Muscle layer of colon (tissue), 2 donors: ENCODE data around the gene RRP7A.
"Not testable (repeated sequence)": the region's sequence is repeated elsewhere in the genome, so short reads cannot be mapped to it uniquely, and the experiment has no call there.

Experiments used
- H3K27ac ChIP-seq: one replicate; pipeline ENCODE4 v1.7.0; 2013; ENCODE audit warnings: low read depth, mild to moderate bottlenecking, low read length, moderate library complexity
- H3K27me3 ChIP-seq, 2 donors: one replicate each; pipeline ENCODE4 v1.7.0; 2013; ENCODE audit warnings: low read length in 2 of 2, mild to moderate bottlenecking in 2 of 2; ENCODE audit not compliant: insufficient read depth in 2 of 2, control insufficient read depth in 1 of 2
- H3K36me3 ChIP-seq: one replicate; pipeline ENCODE4 v1.7.0; 2013; ENCODE audit warnings: mild to moderate bottlenecking, low read length; ENCODE audit not compliant: insufficient read depth
- H3K4me1 ChIP-seq: one replicate; pipeline ENCODE4 v1.7.0; 2013; ENCODE audit warnings: mild to moderate bottlenecking, low read length; ENCODE audit not compliant: insufficient read depth
- H3K4me3 ChIP-seq, 2 donors: one replicate each; pipeline ENCODE4 v1.7.0; 2013; ENCODE audit warnings: low read length in 2 of 2, low read depth in 1 of 2, mild to moderate bottlenecking in 1 of 2, moderate library complexity in 1 of 2
- H3K9ac ChIP-seq: one replicate; pipeline ENCODE4 v1.7.0; 2013; ENCODE audit warnings: low read length
- H3K9me3 ChIP-seq: one replicate; pipeline ENCODE4 v1.7.0; 2013; ENCODE audit warnings: mild to moderate bottlenecking, low read length
- donor health status: abdominal sarcoma.
- donor health status: Adenocarcinoma of cecum.

Gene RRP7A

GRCh38 chr22:42552294-42552647, 32.7 kb upstream of the RRP7A start:
- not testable (repeated sequence) for H3K9me3 ChIP-seq, H3K27me3 ChIP-seq, H3K27ac ChIP-seq, H3K9ac ChIP-seq, H3K36me3 ChIP-seq, H3K4me3 ChIP-seq, H3K4me1 ChIP-seq

GRCh38 chr22:42549331-42550060, 29.9 kb upstream of the RRP7A start:
- Histone ChIP-seq H3K36me3 (no peaks in the 10 kb centered on the region), H3K9me3 (no peaks in the 10 kb centered on the region), H3K27me3 (no peaks in the 10 kb centered on the region), H3K27ac (no peak overlapping the region), H3K9ac (no peak overlapping the region), H3K4me1 (peaks cover 7% of the 10 kb centered on the region), H3K4me3 (no peak overlapping the region)

- no peak overlapping the region for H3K4me3 ChIP-seq
These were observed 29.2 kb upstream of the RRP7A start for GRCh38 chr22:42548597-42549330.

GRCh38 chr22:42548126-42548525, 28.5 kb upstream of the RRP7A start:
- H3K9me3 ChIP-seq, H3K4me3 ChIP-seq, H3K27ac ChIP-seq, H3K9ac ChIP-seq, H3K27me3 ChIP-seq, H3K4me1 ChIP-seq, H3K36me3 ChIP-seq: not testable (repeated sequence)

More at GRCh38 chr22:42548597-42549330, 29.2 kb upstream of the RRP7A start:
- Histone ChIP-seq H3K9me3 (no peaks in the 10 kb centered on the region), H3K36me3 (no peaks in the 10 kb centered on the region), H3K4me1 (peaks cover under 1% of the 10 kb centered on the region), H3K27me3 (no peaks in the 10 kb centered on the region), H3K27ac (no peak overlapping the region), H3K9ac (no peak overlapping the region)

GRCh38 chr22:42547562-42547961, 28.0 kb upstream of the RRP7A start:
- Histone ChIP-seq H3K36me3 (no peaks in the 10 kb centered on the region), H3K4me1 (no peaks in the 10 kb centered on the region), H3K9me3 (no peaks in the 10 kb centered on the region), H3K4me3 (no peak overlapping the region), H3K9ac (no peak overlapping the region), H3K27me3 (no peaks in the 10 kb centered on the region), H3K27ac (no peak overlapping the region)

- no peak overlapping the region for H3K4me3 ChIP-seq
- no peaks in the 10 kb centered on the region for H3K36me3 ChIP-seq
- no peaks in the 10 kb centered on the region for H3K9me3 ChIP-seq
- no peak overlapping the region for H3K27ac ChIP-seq
- no peak overlapping the region for H3K9ac ChIP-seq
- H3K4me1 ChIP-seq: no peaks in the 10 kb centered on the region
- no peaks in the 10 kb centered on the region for H3K27me3 ChIP-seq
These were observed 25.1 kb upstream of the RRP7A start for GRCh38 chr22:42544686-42545085.

GRCh38 chr22:42539236-42539771, 19.7 kb upstream of the RRP7A start:
- H3K27ac ChIP-seq, H3K36me3 ChIP-seq, H3K4me1 ChIP-seq, H3K27me3 ChIP-seq, H3K4me3 ChIP-seq, H3K9me3 ChIP-seq, H3K9ac ChIP-seq: not testable (repeated sequence)

GRCh38 chr22:42537199-42537831, 17.7 kb upstream of the RRP7A start:
- not testable (repeated sequence) for H3K9ac ChIP-seq, H3K27ac ChIP-seq, H3K36me3 ChIP-seq, H3K9me3 ChIP-seq, H3K4me1 ChIP-seq, H3K4me3 ChIP-seq, H3K27me3 ChIP-seq

GRCh38 chr22:42536634-42537033, 17.0 kb upstream of the RRP7A start:
- H3K36me3 ChIP-seq, H3K9me3 ChIP-seq, H3K4me3 ChIP-seq, H3K4me1 ChIP-seq, H3K27ac ChIP-seq, H3K9ac ChIP-seq, H3K27me3 ChIP-seq: not testable (repeated sequence)

GRCh38 chr22:42536166-42536565, 16.6 kb upstream of the RRP7A start:
- H3K4me3 ChIP-seq: no peak overlapping the region
- no peak overlapping the region for H3K9ac ChIP-seq
- no peak overlapping the region for H3K27ac ChIP-seq
- H3K36me3 ChIP-seq: no peaks in the 10 kb centered on the region
- no peaks in the 10 kb centered on the region for H3K4me1 ChIP-seq
- H3K27me3 ChIP-seq: no peaks in the 10 kb centered on the region
- no peaks in the 10 kb centered on the region for H3K9me3 ChIP-seq

GRCh38 chr22:42535082-42535731, 15.6 kb upstream of the RRP7A start:
- not testable (repeated sequence) for H3K9ac ChIP-seq, H3K27ac ChIP-seq, H3K4me3 ChIP-seq, H3K27me3 ChIP-seq, H3K36me3 ChIP-seq, H3K4me1 ChIP-seq, H3K9me3 ChIP-seq
